Epidermal melanocyte (primary cell): ENCODE data around the gene CDC37L1.

Experiments used
- DNase-seq: peaks from one replicate; pipeline ENCODE4 v3.0.0; 2011; ENCODE audit warnings: low spot score; ENCODE audit not compliant: insufficient read length

The CDC37L1 gene

DNA sequence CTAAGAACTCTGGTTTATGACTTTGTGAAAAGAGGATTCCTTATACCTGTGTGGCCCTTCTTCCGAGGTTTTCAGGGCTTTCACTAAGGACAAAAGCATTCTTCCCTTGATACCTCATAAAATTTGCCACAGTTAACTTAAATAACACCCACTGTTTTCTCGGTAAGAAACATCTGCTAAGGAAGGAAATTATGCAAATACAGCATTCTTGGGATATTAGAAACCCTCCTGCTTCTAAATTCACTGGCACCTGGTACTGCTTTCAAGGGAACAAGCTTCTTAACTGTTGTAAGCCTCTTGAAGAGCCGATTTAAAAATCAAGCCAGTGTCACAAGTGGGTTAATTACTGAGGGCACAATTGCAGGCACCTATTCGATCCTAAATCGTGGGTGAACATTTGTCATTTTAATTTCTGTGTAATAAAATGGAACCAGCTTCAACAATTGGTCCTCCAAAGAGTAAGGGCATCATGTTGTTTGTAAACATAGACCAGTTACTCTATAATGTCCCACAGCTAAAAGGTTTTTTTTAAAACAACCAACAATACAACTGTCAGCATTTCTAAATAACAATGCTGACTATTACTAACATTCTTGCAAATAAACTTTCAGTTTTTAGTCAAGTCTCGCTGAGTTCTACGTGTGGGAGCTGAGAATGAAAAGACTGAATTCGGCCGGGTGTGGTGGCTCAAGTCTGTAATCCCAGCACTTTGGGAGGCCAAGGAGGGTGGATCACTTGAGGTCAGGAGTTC lies 35.1 kb downstream of the CDC37L1 start:
- no peak for DNase-seq

DNA sequence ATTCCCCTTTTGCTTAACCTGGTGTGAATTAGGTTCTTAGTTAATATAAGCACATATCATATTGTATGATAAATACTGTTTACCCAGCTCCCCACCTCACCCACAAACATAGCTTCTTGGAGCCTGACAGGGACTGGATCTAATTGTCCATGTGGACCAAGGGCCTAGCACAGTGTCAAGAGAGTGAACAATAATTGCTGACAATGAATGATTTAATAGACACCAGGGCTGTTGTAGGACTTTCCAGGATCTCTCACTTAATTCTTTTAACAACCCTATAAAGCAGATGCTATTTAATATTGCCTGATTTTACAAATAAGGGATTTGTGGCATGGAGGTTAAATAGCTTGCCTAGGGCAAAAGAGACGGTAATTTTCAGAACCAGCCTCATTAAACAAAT lies 36.8 kb downstream of the CDC37L1 start:
- DNase-seq = no peak

- no peak for DNase-seq
Measured at GRCh38 chr9:4717815-4718214, 38.4 kb downstream of the CDC37L1 start.

GRCh38 chr9:4718911-4719310 lies 39.5 kb downstream of the CDC37L1 start:
- DNase-seq = no peak

DNA sequence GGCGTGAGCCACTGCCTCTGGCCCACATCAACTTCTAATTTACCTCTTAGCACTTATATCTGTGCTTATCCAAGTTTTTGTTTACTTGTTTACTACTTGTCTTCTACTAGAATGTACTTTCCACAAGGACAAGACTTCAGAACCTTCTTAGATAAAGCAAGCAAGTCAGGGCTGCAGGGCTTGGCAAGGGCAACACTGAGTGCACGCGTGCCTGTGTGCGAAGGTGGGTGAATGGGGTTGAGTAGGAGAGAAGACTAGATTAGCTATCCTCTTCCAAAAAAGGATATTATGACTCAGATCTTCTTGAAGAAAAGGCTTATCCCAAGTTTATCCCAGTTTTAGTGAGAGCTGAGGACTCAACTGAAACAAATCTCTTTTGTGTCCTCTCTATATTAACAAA lies 42.4 kb downstream of the CDC37L1 start:
- no peak for DNase-seq

DNA sequence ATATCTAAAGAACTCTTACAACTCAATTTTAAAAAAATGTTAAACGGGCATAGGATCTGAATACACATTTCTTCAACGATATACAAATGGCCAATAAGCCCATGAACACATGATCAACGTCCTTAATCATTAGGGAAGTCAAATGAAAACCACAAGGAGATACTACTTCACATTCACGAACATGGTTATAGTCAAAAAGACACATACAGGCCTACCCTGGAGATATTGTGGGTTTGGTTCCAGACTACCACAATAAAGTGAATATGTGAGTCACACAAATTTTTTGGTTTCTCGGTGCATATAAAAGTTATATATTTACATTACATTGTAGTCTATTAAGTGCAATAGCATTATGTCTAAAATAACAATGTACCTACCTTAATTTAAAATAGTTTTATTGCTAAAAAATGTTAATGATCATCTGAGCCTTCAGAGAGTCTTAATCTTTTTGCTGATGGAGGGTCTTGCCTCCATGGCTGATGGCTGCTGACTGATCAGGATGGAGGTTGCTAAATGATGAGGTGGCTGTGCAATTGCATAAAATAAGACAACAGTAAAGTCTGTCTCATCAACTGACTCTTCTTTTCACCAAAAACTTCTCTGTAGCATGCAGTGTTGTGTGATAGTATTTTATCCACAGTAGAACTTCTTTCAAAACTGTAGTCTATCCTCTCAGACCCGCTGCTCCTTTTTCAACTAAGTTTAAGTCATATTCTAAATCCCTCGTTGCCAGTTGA lies 46.5 kb downstream of the CDC37L1 start:
- no peak for DNase-seq

GRCh38 chr9:4727593-4727992 lies 48.2 kb downstream of the CDC37L1 start:
- DNase-seq = no peak

GRCh38 chr9:4732890-4733289 lies 53.5 kb downstream of the CDC37L1 start:
- DNase-seq = no peak

- DNase-seq = no peak
Measured at GRCh38 chr9:4734150-4734549, 54.8 kb downstream of the CDC37L1 start.

GRCh38 chr9:4738866-4739586 lies 59.7 kb downstream of the CDC37L1 start:
- no peak for DNase-seq

DNA sequence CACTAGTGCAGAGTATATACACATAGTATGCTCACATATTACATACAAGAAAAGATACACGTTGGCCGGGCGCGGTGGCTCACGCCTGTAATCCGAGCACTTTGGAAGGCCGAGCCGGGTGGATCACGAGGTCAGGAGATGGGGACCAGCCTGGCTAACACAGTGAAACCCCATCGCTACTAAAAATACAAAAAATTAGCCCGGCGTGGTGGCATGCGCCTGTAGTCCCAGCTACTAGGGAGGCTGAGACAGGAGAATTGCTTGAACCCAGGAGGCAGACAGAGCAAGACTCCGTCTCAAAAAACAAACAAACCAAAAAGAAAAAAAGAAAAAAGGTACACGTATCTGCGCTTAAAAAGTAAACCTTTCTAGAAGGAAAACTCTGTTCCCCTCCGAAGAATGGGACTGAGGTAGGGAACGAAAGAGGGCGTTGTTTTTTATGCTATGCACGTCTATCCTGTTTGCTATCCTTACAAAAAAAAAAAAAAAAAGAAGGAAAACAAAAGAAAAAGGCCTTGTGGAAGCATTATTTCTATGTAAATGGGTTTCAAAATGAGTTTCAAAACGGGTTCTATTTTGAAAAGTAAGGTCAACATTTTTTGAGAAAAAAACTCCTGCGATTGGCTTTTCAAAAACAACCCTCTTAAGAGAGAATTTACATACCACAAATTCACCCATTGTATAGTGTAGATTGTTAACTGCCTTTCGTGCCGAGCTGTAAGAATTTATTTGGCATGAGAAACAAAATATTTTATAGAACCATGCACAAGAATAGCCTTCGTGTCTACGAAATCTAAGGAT lies 60.4 kb downstream of the CDC37L1 start:
- DNase-seq = no peak

- no peak for DNase-seq
Measured at GRCh38 chr9:4740388-4740637, 60.9 kb downstream of the CDC37L1 start.

DNA sequence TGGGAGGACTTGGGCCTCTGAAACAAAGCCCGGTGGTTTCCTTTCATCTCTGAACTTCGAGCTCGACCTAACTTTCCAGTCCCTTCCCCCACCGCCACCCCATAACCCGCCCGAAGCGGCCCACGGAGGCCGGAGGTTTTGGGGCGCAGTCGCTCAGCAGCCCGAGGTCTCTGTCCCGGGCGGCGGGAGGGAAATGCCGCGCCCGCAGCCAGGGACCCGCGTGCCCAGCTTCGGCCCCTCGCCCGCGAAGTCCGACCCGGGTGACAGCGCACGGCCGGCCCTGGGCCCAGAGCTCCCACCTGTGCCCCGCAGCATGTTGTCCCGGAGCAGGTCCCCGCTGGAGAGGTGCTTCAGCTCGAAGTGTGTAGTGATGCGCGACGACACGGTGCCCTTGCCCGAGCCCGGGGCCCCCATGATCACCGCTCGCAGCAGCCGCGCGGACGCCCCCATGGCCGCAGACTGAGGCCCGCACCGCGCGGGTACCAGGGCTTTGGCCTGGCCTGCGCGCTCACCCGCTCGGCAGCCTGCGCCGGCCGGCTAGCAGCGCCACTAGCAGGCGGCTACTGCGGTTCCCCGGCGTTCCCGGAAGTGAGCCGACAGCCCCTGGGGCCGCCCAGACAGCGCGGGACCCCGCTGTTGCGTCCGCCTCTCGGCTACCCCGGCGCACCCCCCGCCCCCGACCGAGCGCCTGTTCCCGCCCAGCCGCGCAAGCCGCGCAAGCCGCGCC lies 61.4 kb downstream of the CDC37L1 start, which contains the start of gene AK3:
Gene AK3 (minus strand): TSS at position 565 of the 727 bp plus-strand sequence. CDS start 115 bp downstream, at position 450.
- DNase-seq = peak; percentile 84

- DNase-seq = no peak
Measured at GRCh38 chr9:4741365-4742089, 62.2 kb downstream of the CDC37L1 start.

GRCh38 chr9:4742246-4742645 lies 62.9 kb downstream of the CDC37L1 start:
- no peak for DNase-seq

DNA sequence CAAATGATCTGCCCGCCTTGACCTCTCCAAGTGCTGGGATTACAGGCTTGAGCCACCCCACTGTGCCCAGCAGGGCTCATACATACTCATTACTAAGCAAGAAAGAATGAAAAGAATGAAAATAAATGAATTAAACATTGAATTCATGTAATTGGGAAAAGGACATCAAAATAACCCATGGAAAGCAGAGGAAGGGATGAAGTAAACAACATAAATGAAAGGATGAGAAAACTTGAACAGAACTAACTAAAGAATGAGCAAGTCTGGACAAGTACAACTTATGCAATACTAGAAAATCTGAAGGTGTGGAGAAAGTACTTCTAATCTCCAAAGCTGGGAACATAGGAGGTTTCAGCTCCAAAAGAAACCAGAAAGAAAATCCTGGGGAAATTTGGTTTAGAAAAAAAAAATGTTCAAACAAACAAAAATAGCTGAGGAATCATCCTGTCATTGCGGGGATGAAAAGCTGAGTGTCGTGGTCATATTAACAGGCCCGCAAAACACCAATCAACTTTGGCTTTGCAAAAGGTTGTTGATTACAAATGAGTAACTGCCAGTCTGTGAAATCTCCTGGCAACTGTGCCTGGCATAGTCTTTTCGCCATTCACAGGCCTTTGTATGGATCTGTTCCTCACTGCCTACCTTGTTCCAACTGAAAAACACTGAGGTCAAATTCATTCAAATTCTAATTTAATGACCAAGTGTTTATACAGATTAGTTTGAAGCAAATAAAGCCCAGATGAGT lies 63.9 kb downstream of the CDC37L1 start:
- no peak for DNase-seq

DNA sequence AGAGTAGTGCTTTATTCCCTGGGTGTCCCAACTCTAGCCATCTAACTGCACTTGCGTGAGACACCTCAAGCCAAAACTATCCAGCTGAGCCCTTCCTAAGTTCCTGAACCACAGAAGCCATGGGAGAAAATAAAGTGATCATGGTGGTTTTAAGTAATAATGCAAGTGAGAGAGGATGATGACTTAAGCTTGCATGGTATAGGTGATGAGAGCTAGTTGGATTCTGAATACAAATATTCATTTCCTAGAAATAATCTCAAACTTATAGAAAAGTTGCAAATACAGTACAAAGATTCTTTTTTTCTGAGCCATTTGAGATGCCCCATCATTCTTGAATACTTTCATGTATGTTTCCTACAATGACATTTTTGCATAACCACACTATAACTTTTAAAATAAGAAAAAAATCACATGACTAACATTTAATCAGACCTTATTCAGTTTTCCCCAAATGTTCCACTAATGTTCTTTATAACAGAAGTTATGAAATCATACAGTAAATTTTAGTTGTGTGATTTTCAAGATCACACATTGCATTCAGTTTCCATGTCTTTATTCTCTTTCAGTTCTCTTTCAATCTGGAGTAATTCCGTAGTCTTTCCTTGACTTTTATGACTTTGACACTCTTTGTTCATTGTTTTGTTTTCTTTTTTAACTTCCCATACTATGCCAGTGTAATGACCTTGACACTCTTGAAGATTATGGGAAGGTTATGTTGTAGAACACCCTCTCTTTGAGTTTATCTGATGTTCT lies 67.1 kb downstream of the CDC37L1 start:
- no peak for DNase-seq

- DNase-seq = no peak
Measured at GRCh38 chr9:4748612-4749011, 69.2 kb downstream of the CDC37L1 start.
